Endometrial microvascular endothelial cells (primary cell): ENCODE measurements around the gene SUSD5. TPM values are rescaled to one million over a fixed set of nuclear protein-coding genes. Genes with fewer than 3 reads are reported as not detected.

Experiments used
- total RNA-seq: library from RNA; depleted of rRNA; stranded (reverse); fragments of >200 nt; gene quantifications from one replicate; pipeline ENCODE4 v1.2.3, GENCODE V29; 2015; ENCODE audit errors: inconsistent ontology term

The SUSD5 gene
- total RNA-seq, 1 donor from 2014 or later = 9.6 TPM

Other genes with a start within 250 kb of the SUSD5 start
- gene GLB1, start 121.7 kb downstream of the SUSD5 start, total RNA-seq = 107 TPM
- gene TMPPE, start 121.7 kb downstream of the SUSD5 start, total RNA-seq = 8.4 TPM
- gene CRTAP, start 104.8 kb downstream of the SUSD5 start, total RNA-seq = 174 TPM
- gene FBXL2, start 58.6 kb upstream of the SUSD5 start, total RNA-seq = 20.2 TPM
- 98.1 TPM for gene UBP1, start 221.6 kb upstream of the SUSD5 start, total RNA-seq